Activated T-cell treated with anti-CD3 and anti-CD28 coated beads, Interleukin-2, amount 50 U/mL, for 4 hours (primary cell): ENCODE results near the gene MMEL1. TPM values are rescaled to one million over a fixed set of nuclear protein-coding genes. Genes with fewer than 3 reads are reported as not detected.

Experiments used
- ATAC-seq, 2 donors: fragments of 200-7000 bp; cut with Tn5 transposase; one replicate each; pipeline ENCODE4 v1.10.0; 2021
- DNase-seq: peaks from one replicate; pipeline ENCODE4 v3.0.0-alpha.2; 2020
- H3K27me3 Mint-ChIP-seq: one replicate; pipeline ENCODE4 v1.8.0; 2021; ENCODE audit warnings: low read depth, mixed read lengths
- H3K36me3 Mint-ChIP-seq: one replicate; pipeline ENCODE4 v1.8.0; 2022; ENCODE audit warnings: mixed read lengths; ENCODE audit not compliant: insufficient read depth
- H3K4me1 Mint-ChIP-seq: one replicate; pipeline ENCODE4 v1.8.0; 2021; ENCODE audit warnings: low read depth, mixed read lengths
- H3K4me3 Mint-ChIP-seq: one replicate; pipeline ENCODE4 v1.8.0; 2021; ENCODE audit warnings: mild to moderate bottlenecking, moderate library complexity, mixed read lengths
- H3K9me3 Mint-ChIP-seq: one replicate; pipeline ENCODE4 v1.8.0; 2021; ENCODE audit warnings: mixed read lengths
- total RNA-seq, 3 donors: library from RNA; stranded (reverse); gene quantifications; one replicate each; pipeline ENCODE4 v1.2.1, GENCODE V29; 2021

MMEL1 gene
- total RNA-seq, 3 donors from 2014 or later, result 0.61 to 0.68 TPM; not detected in 1

DNA sequence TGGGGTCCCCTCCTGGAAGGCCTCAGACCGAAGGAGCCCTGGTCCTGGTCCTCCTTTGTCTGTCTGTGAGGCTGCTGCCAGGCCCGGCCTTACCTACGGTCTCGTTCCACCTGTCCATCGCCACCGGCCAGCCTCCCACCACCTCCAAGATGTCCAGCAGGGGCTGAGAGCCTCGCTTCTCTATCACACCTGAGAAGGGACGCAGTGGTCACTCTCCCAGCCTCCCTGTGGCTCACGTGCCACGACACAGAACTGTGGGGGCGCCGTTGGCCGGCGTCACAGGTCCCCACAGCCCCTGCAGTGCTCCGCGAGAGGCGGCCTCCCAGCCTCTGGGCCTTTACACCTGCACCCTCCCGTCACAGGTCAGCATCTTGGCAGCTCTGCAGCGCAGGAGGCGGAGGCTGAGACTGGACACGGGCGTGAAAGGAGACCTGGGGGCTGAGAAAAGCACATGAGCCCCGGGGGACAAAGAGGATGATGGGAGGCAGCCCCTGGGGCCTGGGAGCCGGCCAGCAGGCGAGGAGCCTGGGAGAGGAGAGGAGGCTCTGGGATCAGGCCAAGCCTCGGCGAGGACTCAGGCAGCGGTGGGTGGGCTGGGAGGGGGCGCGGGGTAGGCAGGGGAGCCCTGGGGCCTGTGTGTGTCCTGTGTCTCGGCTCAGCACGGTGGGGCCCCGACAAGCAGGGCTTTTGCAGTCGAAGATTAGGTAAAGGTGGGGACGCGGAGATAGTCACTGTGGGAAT is 25.8 kb downstream of the MMEL1 start:
- H3K4me1 Mint-ChIP-seq, result no peaks in the 10 kb centered on the region
- no peak overlapping the region for H3K4me3 Mint-ChIP-seq
- ATAC-seq (no peak), DNase-seq (no peak)
- H3K36me3 Mint-ChIP-seq, result no peaks in the 10 kb centered on the region
- peaks cover 3% of the 10 kb centered on the region for H3K27me3 Mint-ChIP-seq
- H3K9me3 Mint-ChIP-seq, result no peaks in the 10 kb centered on the region

DNA sequence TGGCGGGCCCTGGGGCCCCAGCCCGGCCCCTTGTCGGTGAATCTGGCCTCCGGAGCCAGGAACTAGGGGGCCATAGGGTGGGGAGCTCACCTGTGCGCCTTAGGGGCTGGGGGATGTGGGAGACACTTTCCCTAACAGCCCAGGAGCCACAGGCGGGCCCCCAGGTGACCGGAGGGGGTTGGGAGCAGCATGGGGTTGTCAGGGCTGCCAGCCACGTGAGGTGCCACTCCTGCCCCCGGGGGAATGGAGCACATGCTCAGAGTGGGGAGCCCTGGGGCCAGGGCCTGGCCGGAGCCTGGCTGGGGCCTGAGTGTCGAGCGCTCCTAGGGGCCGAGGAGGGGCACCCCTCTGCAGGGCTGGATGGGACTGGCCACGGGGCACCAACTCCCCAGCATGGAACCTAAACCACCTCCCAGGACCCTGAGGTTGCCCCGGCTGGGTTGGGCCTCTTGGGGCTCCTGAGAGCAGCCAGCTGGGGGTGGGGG is 26.4 kb downstream of the MMEL1 start:
- Mint-ChIP-seq H3K4me1 (no peaks in the 10 kb centered on the region), H3K4me3 (no peak overlapping the region), H3K36me3 (no peaks in the 10 kb centered on the region), H3K9me3 (no peaks in the 10 kb centered on the region), H3K27me3 (peaks cover 3% of the 10 kb centered on the region)
- DNase-seq (peak; percentile 3), ATAC-seq (no peak)

DNA sequence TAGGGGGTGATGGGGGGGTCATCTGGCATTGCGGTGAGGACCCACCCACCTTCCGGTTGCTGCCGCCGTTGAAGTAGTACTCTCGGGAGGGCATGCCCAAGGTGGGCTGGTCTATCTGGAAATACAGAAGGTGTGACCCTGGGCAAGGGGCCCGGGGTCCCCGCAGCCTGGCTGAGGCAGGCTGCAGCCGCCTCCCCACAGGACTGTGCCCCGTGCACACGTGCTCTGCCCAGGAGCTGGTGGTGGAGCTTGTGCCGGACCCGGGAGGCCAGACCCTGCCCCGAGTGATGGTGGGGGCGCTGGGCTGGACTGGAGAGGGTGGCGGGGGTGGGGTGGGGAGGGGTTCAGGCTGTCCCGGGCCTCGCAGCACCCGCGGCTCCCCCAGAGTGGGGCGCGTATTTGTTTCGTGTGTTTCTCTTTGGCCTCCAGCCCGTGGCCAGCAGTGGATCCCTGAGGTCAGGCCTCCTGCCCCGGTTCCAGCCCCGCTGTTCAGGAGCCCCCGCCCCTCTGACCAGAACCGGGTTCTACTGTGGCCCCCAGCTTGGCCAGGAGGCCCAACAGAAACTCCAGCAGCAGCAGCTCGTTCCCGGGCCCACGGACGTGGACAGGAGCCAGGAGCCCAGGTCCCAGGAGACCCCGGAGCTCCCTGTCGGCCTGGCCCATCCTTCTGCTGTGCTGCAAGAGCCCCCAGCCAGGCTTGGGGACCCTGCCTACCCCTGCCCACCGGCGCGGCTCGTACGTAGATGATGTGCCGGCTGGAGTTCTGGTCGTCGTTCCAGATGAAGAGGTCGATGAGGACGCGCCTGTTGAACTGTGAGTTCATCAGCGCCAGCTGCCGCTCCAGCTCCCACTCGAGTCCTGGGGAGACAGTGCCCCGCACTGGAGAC is 27.1 kb downstream of the MMEL1 start:
- Mint-ChIP-seq H3K4me1 (no peaks in the 10 kb centered on the region), H3K27me3 (peaks cover 3% of the 10 kb centered on the region), H3K4me3 (no peak overlapping the region), H3K36me3 (no peaks in the 10 kb centered on the region), H3K9me3 (no peaks in the 10 kb centered on the region)
- DNase-seq (no peak), ATAC-seq (no peak)

DNA sequence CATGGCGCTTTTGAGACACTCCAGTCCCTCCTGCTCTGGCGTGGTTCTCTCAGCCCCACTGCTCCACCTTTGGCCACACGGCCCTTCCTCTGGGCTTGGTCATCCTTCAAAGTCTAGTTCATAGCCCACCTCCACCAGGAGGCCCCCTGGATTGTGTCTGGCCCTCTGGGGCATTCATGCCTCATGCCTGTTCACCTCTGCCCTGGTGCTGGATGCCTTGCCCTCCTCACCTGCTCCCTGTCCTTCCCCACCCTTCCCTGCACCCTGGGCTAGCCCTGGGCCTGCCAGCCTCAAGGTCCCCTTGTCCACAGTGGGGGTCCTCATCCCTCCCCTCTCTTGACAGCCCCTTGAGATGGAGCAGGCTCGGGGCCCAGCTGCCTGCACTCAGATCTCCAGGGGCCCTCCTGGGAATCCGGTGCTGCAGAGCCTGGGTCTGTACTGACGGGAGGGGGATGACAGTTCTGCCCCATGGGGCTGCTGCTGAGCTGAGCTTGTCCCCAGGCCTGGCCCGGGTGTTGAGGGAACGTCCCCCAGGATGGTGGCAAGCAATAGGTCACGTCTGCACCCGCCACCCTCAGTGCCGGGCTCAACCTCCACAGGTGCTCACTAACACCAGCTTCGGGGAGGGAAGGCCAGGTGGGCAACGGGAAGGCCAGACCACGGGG is 27.8 kb downstream of the MMEL1 start:
- DNase-seq, result no peak
- H3K27me3 Mint-ChIP-seq, result peaks cover 3% of the 10 kb centered on the region
- no peaks in the 10 kb centered on the region for H3K4me1 Mint-ChIP-seq
- ATAC-seq, result no peak
- H3K4me3 Mint-ChIP-seq, result no peak overlapping the region
- no peaks in the 10 kb centered on the region for H3K36me3 Mint-ChIP-seq
- no peaks in the 10 kb centered on the region for H3K9me3 Mint-ChIP-seq

DNA sequence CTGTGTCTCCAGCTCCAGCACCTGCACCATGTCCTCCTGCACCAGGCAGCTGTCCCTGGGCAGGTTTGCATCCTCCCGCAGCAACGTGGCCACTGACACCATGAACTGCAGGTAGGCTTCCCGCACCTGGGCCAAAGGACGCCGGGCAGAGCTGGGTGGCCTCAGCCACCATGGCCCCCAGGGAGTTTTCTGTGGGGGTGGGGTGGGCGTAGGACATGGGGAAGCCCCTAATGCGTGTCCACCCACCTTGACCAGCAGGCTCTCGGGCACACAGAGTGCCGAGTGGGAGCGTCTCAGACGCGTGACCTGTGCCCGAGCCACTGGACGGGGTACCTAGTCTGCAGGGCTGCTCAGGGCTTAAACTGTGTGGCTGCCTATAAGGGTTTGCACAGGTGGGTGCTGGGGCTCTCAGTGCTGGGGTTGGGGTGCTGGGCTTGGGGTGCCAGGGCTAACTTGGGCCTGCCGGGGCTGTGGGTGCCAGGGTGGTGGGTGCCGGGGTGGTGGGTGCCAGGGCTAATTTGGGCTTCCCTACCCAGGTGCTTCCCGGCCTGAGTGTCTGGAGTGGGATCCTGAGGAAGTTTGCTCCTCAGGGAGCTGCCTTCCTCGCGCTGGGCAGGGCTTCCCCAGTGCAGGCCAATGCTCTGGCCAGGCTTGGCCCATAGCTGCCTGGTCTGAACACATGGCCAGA is 28.5 kb downstream of the MMEL1 start:
- ATAC-seq (no peak), DNase-seq (no peak)
- Mint-ChIP-seq H3K4me1 (no peaks in the 10 kb centered on the region), H3K36me3 (no peaks in the 10 kb centered on the region), H3K27me3 (peaks cover 3% of the 10 kb centered on the region), H3K9me3 (no peaks in the 10 kb centered on the region), H3K4me3 (no peak overlapping the region)

DNA sequence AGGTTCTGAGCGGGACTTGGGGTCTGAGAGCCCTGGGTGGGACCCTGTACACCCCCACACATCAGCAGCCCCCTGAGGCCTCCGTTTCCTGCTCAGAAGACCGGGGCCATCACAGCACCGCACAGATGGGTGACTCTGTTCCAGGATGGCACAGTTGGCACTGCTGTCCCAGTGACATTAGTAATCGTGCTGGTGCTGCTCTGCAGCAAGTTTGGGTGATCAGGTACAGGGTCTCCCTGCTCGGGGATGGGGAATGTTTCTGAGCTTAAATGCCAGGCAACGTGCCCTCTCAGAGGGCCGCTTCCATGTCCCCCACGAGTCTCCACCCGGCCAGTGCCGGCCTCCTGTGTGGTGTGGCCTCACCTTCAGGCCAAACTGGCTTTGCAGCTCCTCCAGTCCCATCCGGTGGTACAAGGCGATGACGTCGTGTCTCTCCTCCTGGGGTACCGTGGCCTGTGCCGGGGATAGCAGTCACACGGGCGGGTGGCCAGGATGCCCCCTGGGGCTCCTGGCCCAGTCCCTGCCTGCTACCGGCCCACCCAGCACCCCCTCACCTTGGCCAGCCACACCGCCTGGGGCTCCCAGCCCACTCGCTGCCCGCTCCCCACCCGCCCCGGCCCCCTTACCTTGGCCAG is 29.2 kb downstream of the MMEL1 start:
- Mint-ChIP-seq H3K27me3 (peaks cover 3% of the 10 kb centered on the region), H3K9me3 (peaks cover 2% of the 10 kb centered on the region), H3K4me3 (no peak overlapping the region), H3K36me3 (no peaks in the 10 kb centered on the region), H3K4me1 (no peaks in the 10 kb centered on the region)
- DNase-seq (no peak), ATAC-seq (no peak)

DNA sequence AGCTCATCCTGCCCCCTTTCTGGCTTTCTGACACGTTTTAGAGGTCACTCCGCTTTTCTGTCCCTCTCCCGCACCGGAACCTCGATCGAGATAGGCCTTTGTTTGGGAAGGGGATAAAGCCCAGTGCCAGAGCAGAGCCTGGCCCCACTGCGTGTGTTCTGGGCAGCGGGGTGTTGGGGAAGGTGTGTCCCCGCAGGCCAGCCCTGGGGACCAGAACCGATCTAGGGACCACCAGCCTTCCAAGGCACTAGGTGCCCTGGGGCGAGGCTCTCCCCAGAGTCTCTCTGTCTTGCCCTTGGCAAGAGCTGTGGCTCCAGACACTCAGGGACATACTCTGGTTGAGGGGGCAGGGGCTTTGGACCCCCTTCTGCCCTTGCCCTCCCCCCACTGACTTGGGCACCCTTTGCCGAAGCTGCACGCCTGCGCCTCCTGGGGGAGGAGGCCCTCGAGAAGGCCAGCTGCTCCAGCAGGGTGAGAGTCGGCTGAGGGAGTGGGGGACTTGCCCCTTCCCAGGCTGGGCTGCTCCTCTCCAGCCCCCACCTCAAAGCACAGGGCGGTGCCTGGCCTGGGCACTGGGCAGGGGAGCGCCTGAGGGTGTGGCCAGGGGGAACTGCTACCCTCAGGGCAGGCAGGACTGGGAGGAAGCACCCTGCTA is 29.8 kb downstream of the MMEL1 start:
- H3K27me3 Mint-ChIP-seq, result peaks cover 3% of the 10 kb centered on the region
- DNase-seq, result no peak
- no peaks in the 10 kb centered on the region for H3K4me1 Mint-ChIP-seq
- peaks cover 4% of the 10 kb centered on the region for H3K9me3 Mint-ChIP-seq
- ATAC-seq, result no peak
- no peaks in the 10 kb centered on the region for H3K36me3 Mint-ChIP-seq
- H3K4me3 Mint-ChIP-seq, result no peak overlapping the region

DNA sequence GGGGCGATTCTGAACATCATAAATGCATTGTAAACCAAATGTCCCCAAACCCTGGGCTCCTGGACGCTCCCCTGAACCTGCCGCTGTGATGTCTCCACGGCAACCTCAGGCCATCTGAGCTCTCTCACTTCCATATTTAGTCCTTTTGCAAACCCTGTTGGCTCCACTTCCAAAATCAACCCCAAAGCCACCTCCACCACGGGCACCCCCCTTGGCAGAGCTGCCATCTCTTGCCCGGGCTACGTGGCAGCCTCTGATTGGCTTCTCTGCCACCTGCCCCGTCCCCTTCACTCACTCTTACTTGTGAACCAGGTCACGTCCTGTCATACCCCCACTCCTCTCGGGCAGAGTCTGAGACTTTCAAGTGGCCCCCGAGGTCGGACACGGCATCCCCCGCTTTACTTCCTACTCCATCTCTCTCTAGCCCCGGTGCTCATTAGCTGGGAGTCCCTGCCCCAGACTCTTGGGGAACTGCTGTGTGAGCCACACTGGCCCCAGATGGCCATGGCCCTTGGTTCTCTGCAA is 30.4 kb downstream of the MMEL1 start:
- H3K27me3 Mint-ChIP-seq, result peaks cover 6% of the 10 kb centered on the region
- peaks cover 4% of the 10 kb centered on the region for H3K9me3 Mint-ChIP-seq
- ATAC-seq (no peak), DNase-seq (no peak)
- no peaks in the 10 kb centered on the region for H3K36me3 Mint-ChIP-seq
- H3K4me1 Mint-ChIP-seq, result no peaks in the 10 kb centered on the region
- no peak overlapping the region for H3K4me3 Mint-ChIP-seq

DNA sequence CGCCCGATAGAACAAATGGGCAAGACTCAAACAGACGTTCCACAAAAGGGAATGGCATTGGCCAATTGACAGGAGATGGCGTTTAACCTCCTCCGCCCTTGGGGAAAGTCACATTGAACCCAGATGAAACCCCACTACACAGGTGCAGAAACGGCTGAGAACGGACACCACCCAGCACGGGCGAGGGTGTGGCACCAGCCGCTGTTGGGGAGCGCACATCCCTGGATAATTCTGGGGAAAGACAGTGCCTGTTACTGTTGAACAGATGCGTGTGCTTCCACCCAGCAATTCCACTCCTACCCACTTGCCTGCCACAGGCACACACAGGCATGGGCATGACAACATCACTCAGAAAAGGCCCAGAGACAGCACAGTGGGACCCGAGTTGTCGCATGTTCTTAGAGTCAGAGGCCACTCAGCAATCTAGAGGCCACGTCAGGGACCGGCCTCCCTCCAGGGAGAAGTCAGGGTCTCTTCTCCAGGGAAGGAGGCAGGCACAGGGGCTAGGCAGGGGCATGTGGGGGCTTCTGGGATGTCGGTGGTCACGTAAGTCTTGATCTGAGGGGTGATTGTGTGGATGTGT is 31.0 kb downstream of the MMEL1 start:
- H3K4me1 Mint-ChIP-seq, result no peaks in the 10 kb centered on the region
- DNase-seq (no peak), ATAC-seq (no peak)
- H3K9me3 Mint-ChIP-seq, result peaks cover 4% of the 10 kb centered on the region
- peaks cover 6% of the 10 kb centered on the region for H3K27me3 Mint-ChIP-seq
- H3K4me3 Mint-ChIP-seq, result no peak overlapping the region
- H3K36me3 Mint-ChIP-seq, result no peaks in the 10 kb centered on the region

DNA sequence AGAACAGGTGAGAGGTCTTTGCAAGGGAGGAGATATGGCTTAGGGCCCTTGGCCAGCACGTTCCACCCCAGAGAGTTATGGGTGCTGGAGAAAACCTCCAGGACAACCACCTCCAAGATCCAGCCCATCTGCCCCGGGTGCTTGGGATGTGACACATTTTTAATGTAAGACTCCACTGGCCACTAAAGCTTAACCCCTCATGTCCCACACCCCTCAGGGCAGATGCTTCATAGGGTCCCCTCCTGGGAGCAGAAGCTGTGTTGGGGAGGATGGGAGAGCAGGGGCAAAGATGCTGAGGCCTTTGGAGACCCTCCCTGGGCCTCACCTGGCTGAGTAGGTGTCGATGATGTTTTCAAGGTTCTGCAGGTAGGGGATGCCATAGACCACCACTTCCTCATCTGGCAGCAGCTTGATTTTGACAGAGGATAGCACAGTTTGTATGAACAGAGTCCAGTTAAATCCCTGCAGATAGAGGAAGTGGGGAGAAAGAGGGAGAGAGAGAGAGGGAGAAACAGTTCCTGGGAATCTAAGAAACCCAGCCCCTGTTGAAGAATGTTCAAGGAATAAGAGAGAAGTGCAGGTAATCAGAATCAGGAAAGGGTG is 34.4 kb downstream of the MMEL1 start:
- no peaks in the 10 kb centered on the region for H3K4me1 Mint-ChIP-seq
- H3K4me3 Mint-ChIP-seq, result no peak overlapping the region
- no peaks in the 10 kb centered on the region for H3K36me3 Mint-ChIP-seq
- H3K9me3 Mint-ChIP-seq, result peaks cover 4% of the 10 kb centered on the region
- peaks cover 6% of the 10 kb centered on the region for H3K27me3 Mint-ChIP-seq
- DNase-seq (no peak), ATAC-seq (no peak)

DNA sequence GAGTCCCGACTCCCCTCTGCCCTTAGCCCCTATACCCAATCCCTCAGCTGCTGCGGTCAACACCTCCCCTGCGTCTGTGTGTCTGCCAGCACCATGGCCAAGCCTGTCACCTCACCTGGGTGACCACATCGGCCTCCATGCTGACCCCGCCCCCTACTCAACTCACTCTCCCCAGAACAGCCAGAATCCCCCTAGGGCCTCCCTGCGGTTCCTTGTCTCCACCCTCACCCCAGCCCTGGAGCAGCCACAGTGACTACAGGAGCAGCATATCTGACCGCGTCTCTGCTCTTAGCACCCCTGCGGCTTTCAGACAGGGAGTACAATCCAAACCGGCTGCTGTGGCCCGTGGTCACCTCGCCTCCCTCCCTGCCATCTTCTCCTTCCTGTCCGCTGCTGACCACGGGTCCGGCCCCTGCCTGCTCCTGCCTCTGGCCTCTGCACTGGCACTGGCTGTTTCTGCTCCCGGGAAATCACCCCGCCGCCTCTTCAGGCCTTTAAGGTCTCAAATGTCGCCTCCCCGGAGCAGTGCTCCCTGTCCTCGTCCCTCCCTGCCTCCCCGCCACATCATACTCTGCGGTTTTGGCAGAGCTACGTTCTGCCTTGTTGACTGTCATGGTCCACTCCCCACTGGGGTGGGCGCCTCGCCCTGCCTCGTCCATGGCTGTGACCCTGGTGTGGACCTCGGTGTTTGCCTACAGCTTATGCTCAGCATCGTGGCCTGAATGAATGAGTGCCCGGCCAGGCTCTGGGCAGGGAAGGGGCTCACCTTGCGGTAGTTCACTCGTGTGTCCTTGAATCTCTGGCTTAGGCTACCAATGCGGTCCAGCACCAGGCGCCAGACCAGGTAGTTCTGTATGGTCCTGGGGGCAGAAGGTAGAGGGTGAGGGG is 35.1 kb downstream of the MMEL1 start:
- Mint-ChIP-seq H3K9me3 (peaks cover 4% of the 10 kb centered on the region), H3K36me3 (no peaks in the 10 kb centered on the region), H3K27me3 (peaks cover 6% of the 10 kb centered on the region), H3K4me3 (no peak overlapping the region), H3K4me1 (peaks cover 2% of the 10 kb centered on the region)
- DNase-seq (peak; percentile 4), ATAC-seq (no peak)
